HK-2 (cell line): Measurements from ENCODE around the gene RAB41.
"Not testable (repeated sequence)": the region's sequence is repeated elsewhere in the genome, so short reads cannot be mapped to it uniquely, and the experiment has no call there.

Experiments used
- DNase-seq: peaks from one replicate; pipeline ENCODE4 v3.0.0-alpha.2; 2018; ENCODE audit not compliant: unreplicated experiment

Gene RAB41

GRCh38 chrX:70281951-70282350, at the start of gene RAB41:
Gene RAB41, plus strand, starts transcription at chrX:70282172. Its CDS starts 46 bp downstream, at chrX:70282218.
- no peak for DNase-seq

DNA sequence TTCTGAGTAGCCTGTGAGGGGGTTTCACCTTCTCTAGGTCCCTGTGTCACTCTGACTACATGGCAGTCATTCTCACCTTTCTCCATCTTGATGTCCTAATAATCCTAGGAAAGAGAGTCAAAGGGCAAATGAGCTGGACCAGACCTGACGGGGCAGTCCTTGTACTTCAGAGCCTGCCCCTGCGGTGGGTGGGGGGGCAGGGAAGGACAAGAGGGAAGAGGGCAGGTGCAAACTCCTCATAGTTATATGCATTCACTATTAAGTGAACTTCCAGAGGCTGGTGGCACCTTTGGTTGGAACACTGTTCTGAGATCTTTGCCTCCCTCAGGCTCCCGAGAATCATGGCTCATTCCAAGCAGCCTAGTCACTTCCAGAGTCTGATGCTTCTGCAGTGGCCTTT, 47.6 kb upstream of the RAB41 start, which contains the start of gene AWAT1:
AWAT1 (plus strand) TSS at position 301 of the 400 bp plus-strand sequence; CDS start at position 342, 41 bp downstream.
- DNase-seq = no peak

GRCh38 chrX:70240751-70241150, 41.2 kb upstream of the RAB41 start:
- DNase-seq = no peak

- no peak for DNase-seq
Measured at GRCh38 chrX:70241501-70241900, 40.5 kb upstream of the RAB41 start.

DNA sequence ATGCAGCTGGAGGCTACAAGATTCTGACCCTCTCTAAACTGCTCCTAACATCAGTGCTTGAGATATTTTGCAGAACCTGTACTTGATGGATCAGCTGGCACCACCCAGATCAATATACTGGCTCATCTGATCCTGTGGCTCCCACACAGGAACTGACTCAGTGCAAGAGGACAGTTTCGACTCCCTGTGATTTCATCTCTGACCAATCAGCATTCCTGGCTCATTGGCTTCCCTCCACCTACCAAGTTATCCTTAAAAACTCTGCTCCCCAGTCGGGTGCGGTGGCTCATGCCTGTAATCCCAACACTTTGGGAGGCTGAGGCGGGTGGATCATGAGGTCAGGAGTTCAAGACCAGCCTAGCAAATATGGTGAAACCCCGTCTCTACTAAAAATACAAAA, 38.4 kb upstream of the RAB41 start:
- not testable (repeated sequence) for DNase-seq

GRCh38 chrX:70244881-70245280, 37.1 kb upstream of the RAB41 start:
- DNase-seq = no peak

GRCh38 chrX:70247252-70247651, 34.7 kb upstream of the RAB41 start:
- DNase-seq = no peak

DNA sequence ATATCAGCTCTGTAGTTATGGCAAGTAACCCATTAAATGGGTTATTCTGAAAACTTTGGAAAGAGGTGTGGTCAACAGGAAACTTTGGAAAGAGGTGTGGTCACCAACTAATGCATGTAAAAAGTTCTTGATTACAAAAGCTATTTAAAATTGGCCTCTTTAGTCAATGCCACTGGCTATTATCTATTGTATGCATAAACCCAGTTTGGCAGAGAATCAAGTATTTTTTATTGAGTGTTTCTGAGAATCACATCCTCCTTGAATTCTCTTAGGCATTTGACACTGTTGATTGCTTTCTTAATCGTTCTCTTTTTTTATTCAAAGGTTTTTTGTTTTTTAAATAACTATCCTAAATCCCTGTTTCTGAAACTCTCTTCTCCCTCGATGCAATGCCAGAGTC, 29.5 kb upstream of the RAB41 start:
- DNase-seq = no peak

- DNase-seq = peak; percentile 33
Measured at GRCh38 chrX:70253377-70254062, 28.5 kb upstream of the RAB41 start.

- DNase-seq = no peak
Measured at GRCh38 chrX:70254063-70254400, 27.9 kb upstream of the RAB41 start.

GRCh38 chrX:70254909-70255308, 27.1 kb upstream of the RAB41 start:
- DNase-seq = no peak

DNA sequence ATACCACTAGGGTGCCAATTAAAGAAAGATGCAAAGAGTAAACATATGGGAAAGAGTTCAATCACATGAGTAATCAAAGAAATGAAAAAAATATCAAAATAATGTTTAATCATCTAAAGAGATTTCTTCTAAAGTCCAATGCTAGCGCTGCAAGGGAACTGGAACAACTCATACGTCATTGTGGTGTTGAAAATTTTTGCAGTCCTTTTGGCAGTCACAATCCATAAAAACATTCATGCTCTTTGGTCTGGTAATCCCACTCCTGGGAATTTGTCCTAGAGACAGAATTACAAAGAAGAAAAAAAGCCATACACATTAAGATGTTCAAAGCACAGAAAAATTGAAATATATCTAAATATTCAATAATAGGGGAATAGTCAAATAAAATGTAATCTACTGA, 26.5 kb upstream of the RAB41 start:
- DNase-seq = no peak

DNA sequence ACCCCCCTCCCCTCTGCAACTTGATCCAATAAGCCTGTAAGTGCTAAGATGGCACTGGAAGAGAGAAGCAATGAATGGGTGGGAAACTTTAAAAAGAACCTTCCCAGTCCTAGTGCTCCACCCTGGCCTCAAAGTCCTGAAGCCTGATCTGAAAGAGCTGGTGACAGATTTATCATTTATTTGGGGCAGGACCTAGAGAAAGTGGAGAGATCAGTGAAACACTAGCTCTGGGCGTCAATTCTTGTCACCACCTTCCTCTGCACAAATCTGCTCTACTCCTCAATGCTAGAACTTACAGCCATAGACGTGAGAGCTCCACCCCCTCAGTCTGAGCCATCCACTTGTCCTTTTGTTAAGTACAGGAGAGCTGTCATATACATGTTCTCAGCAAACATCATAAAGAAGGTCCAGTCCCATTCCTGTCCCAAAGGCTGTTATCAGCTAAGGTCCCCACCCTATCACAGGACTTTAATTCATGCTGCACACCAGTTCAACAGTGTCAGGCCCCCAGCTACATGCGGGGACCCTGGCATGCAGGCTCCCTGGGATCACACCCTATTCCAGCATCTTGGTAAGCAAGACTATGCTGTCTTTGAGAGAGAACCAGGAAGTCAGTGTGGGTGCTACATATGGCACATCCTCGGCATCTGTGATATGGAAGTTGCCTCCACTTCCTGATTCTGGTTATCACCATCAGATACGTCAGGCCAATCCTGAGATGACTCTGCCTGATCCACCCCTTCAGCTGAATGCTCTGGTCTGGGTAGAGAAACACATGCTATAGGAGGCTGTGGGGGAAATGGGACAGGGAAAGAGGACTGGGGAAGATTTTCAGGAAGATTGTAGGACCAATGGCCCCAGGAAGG, 24.3 kb upstream of the RAB41 start:
- no peak for DNase-seq

DNA sequence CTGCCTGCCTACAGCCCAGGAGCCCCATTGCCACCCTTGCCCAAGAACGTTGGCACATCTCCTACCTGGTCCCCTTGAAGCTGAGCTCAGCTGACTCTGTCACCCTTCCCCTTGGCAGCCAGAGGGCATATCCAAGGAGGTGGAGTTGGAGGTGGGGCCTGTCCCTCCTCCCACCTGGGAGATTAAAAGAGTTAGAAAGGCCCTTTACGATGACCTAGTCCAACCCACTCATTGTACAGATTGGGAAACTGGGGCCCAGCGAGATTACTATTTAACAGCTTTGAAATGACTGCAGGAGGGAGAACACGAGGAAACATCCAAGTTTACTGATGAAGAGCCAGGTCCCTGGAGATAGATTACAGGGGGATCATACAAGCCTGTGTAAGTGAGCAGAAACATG, 21.9 kb upstream of the RAB41 start, which contains the start of gene P2RY4:
P2RY4 (minus strand) TSS at position 101 of the 400 bp plus-strand sequence. CDS start 580 bp downstream, outside the sequence.
- no peak for DNase-seq

- DNase-seq = peak; percentile 42
Measured at GRCh38 chrX:70262952-70263567, 18.9 kb upstream of the RAB41 start.

DNA sequence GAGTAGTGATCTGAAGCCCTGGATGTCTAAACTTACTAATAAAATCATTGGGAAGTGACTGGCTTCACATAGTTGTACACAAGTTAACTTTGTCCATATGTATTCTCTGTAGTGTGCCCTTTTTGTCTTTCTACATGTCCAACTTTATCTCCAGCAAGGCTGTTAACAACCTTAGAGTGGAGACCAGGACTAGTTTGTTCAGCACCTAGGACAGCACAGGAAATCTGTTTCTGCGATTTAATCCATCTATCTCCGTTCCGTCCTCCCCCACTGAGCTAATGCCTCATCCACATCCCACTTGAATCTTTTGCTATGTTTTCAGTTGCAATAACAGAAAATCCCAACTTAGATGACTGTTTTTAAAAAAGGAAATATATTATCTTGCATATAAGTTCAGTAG, 17.2 kb upstream of the RAB41 start:
- no peak for DNase-seq

DNA sequence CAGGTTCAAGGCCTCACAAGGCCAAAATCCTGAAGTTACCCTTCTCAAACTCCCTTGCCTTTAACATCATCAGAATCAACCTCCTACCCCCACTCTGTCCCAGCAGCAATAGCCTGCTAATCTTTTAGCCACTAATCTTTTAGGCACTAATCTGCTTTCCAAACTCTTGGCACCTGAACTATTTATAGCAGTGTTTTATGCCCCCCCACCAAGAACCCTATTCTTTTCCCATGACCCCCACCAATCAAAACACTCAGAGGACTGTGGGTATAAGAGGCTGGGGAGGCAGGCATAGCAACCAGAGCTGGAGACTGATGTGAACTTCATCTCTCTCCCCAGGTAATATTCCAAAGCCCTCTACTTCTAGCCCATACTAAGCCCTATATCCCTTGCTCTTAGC, 13.9 kb upstream of the RAB41 start, which contains the start of gene ARR3:
ARR3 (plus strand) TSS at position 301 of the 400 bp plus-strand sequence. CDS start 1,052 bp downstream, outside the sequence.
- no peak for DNase-seq

GRCh38 chrX:70274029-70274428, 7.9 kb upstream of the RAB41 start:
- not testable (repeated sequence) for DNase-seq

DNA sequence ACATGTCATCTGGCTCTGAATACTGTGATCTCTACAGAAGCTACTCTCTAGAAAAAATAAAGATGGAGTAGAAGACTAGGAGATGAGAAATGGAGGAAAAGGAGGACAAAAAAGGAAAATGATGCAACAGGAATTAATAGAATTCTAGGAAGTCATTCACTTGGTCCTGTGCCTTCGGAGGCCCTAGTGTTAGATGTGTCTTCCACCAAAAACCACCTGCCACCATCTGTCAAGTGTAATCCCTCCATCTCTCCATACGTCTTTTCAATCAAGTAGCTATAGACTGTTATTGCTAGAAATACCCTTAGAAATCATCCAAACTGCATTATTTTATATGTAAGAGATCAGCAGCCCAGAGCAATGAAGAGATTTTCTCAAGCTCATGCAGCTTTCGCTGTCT, 2.9 kb upstream of the RAB41 start:
- no peak for DNase-seq

- DNase-seq = no peak
Measured at GRCh38 chrX:70280573-70280972, 1.4 kb upstream of the RAB41 start.

GRCh38 chrX:70289168-70289792, 7.3 kb downstream of the RAB41 start:
- DNase-seq = no peak
